Fibroblast of villous mesenchyme (primary cell): Measurements from ENCODE around the gene AZIN2. TPM values are rescaled to one million over a fixed set of nuclear protein-coding genes. Genes with fewer than 3 reads are reported as not detected.
"Not testable (repeated sequence)": the region's sequence is repeated elsewhere in the genome, so short reads cannot be mapped to it uniquely, and the experiment has no call there.

Experiments
- DNase-seq: peaks from one replicate; pipeline ENCODE4 v3.0.0-alpha.2; 2010; ENCODE audit warnings: low read depth
- H3K4me3 ChIP-seq: 2 replicates; pipeline ENCODE4 v1.5.1; 2011; ENCODE audit warnings: low read depth, mild to moderate bottlenecking, low read length
- CTCF ChIP-seq: IDR thresholded peaks from 2 replicates; pipeline ENCODE4 v1.5.1; 2012; ENCODE audit warnings: low read depth, mild to moderate bottlenecking, low read length; ENCODE audit not compliant: insufficient read depth
- total RNA-seq: library from RNA; depleted of rRNA; stranded (reverse); fragments of >200 nt; gene quantifications from 2 replicates; pipeline ENCODE4 v1.2.3, GENCODE V29; 2012

Gene AZIN2
- total RNA-seq, 1 donor = 2.6 TPM

GRCh38 chr1:33119532-33120217 lies 38.7 kb downstream of the AZIN2 start:
- TF ChIP-seq CTCF = peak; percentile 17
- no peak overlapping the region for H3K4me3 ChIP-seq
- DNase-seq = no peak

GRCh38 chr1:33120436-33121231 lies 39.7 kb downstream of the AZIN2 start:
- H3K4me3 ChIP-seq = no peak overlapping the region
- DNase-seq = no peak
- no peak for TF ChIP-seq CTCF

- DNase-seq = no peak
- H3K4me3 ChIP-seq = no peak overlapping the region
- no peak for TF ChIP-seq CTCF
Measured at GRCh38 chr1:33121728-33122127, 40.8 kb downstream of the AZIN2 start.

GRCh38 chr1:33122483-33123178 lies 41.7 kb downstream of the AZIN2 start:
- TF ChIP-seq CTCF = no peak
- no peak overlapping the region for H3K4me3 ChIP-seq
- DNase-seq = no peak

GRCh38 chr1:33123266-33123665 lies 42.3 kb downstream of the AZIN2 start:
- no peak for DNase-seq
- no peak overlapping the region for H3K4me3 ChIP-seq
- no peak for TF ChIP-seq CTCF

- H3K4me3 ChIP-seq, DNase-seq: not testable (repeated sequence)
Measured at GRCh38 chr1:33124647-33125046, 43.7 kb downstream of the AZIN2 start.

GRCh38 chr1:33126411-33127000 lies 45.6 kb downstream of the AZIN2 start:
- H3K4me3 ChIP-seq = peak overlapping the region; percentile 98
- DNase-seq = no peak
- no peak for TF ChIP-seq CTCF
